SK-N-SH treated with all-trans-retinoic acid at 6 μM for 48 hours (cell line): Measurements from ENCODE around the gene EGFL8.
"Not testable (repeated sequence)": the region's sequence is repeated elsewhere in the genome, so short reads cannot be mapped to it uniquely, and the experiment has no call there.

Experiments used
- ATAC-seq: fragments of 200-7000 bp; cut with Tn5 transposase; 3 replicates; pipeline ENCODE4 v1.9.1; 2020; ENCODE audit warnings: mild to moderate bottlenecking, moderate library complexity
- ARNTL ChIP-seq: fragments of 450-650 bp; formaldehyde crosslinking; IDR thresholded peaks from 2 replicates; pipeline ENCODE4 v1.5.0; 2020; ENCODE audit warnings: low read depth, mild to moderate bottlenecking, moderate library complexity, borderline replicate concordance
- BACH2 ChIP-seq: fragments of 250-450 bp; sonication (Bioruptor Pico); IDR thresholded peaks from 2 replicates; pipeline ENCODE4 v1.9.0; 2021; ENCODE audit warnings: mild to moderate bottlenecking, borderline replicate concordance
- CSDC2 ChIP-seq: fragments of 250-450 bp; sonication (Bioruptor Pico); IDR thresholded peaks from 2 replicates; pipeline ENCODE4 v1.5.0; 2020; ENCODE audit warnings: mild to moderate bottlenecking, moderate library complexity
- ESRRG ChIP-seq: fragments of 250-450 bp; sonication (Bioruptor Pico); IDR thresholded peaks from 2 replicates; pipeline ENCODE4 v1.6.1; 2021; ENCODE audit warnings: mild to moderate bottlenecking
- GLIS3 ChIP-seq: fragments of 250-450 bp; sonication (Bioruptor Pico); IDR thresholded peaks from 2 replicates; pipeline ENCODE4 v1.5.0; 2020; ENCODE audit warnings: mild to moderate bottlenecking, moderate library complexity
- PATZ1 ChIP-seq: fragments of 250-450 bp; sonication (Bioruptor Pico); IDR thresholded peaks from 2 replicates; pipeline ENCODE4 v1.8.0; 2020; ENCODE audit warnings: mild to moderate bottlenecking, moderate library complexity, borderline replicate concordance
- PPARA ChIP-seq: fragments of 250-450 bp; sonication (Bioruptor Pico); IDR thresholded peaks from 2 replicates; pipeline ENCODE4 v1.5.0; 2020; ENCODE audit warnings: mild to moderate bottlenecking, borderline replicate concordance
- RARB ChIP-seq: fragments of 250-450 bp; sonication (Bioruptor Pico); IDR thresholded peaks from 2 replicates; pipeline ENCODE4 v1.8.0; 2021; ENCODE audit warnings: mild to moderate bottlenecking, moderate library complexity
- SNAI2 ChIP-seq: fragments of 250-450 bp; sonication (Bioruptor Pico); IDR thresholded peaks from 2 replicates; pipeline ENCODE4 v1.5.0; 2020; ENCODE audit warnings: mild to moderate bottlenecking, moderate library complexity
- TCF4 ChIP-seq: fragments of 250-450 bp; sonication (Bioruptor Pico); IDR thresholded peaks from 2 replicates; pipeline ENCODE4 v1.8.0; 2021; ENCODE audit warnings: mild to moderate bottlenecking, moderate library complexity, borderline replicate concordance
- TOX ChIP-seq: fragments of 250-450 bp; sonication (Bioruptor Pico); IDR thresholded peaks from 2 replicates; pipeline ENCODE4 v1.8.0; 2021; ENCODE audit warnings: mild to moderate bottlenecking, moderate library complexity, borderline replicate concordance
- TSHZ2 ChIP-seq: fragments of 250-450 bp; sonication (Bioruptor Pico); IDR thresholded peaks from 2 replicates; pipeline ENCODE4 v1.5.0; 2020; ENCODE audit warnings: mild to moderate bottlenecking, moderate library complexity
- ZC3H10 ChIP-seq: fragments of 250-450 bp; sonication (Bioruptor Pico); IDR thresholded peaks from 2 replicates; pipeline ENCODE4 v1.5.1; 2021; ENCODE audit warnings: mild to moderate bottlenecking, moderate library complexity
- ZFP3 ChIP-seq: fragments of 250-450 bp; sonication (Bioruptor Pico); IDR thresholded peaks from 2 replicates; pipeline ENCODE4 v1.5.0; 2020; ENCODE audit warnings: mild to moderate bottlenecking, moderate library complexity
- ZFP30 ChIP-seq: fragments of 450-650 bp; formaldehyde crosslinking; IDR thresholded peaks from 2 replicates; pipeline ENCODE4 v1.5.0; 2022; ENCODE audit warnings: mild to moderate bottlenecking, moderate library complexity
- ZNF565 ChIP-seq: fragments of 450-650 bp; formaldehyde crosslinking; conservative IDR thresholded peaks from 2 replicates; pipeline ENCODE4 v1.5.0; 2020; ENCODE audit warnings: low read depth, mild to moderate bottlenecking, moderate library complexity
- ZNF8 ChIP-seq: fragments of 450-650 bp; formaldehyde crosslinking; IDR thresholded peaks from 2 replicates; pipeline ENCODE4 v1.5.0; 2020; ENCODE audit warnings: mild to moderate bottlenecking, moderate library complexity
- TF ChIP-seq, protein P1 (sequence below): fragments of 250-450 bp; sonication (Bioruptor Pico); IDR thresholded peaks from 2 replicates; pipeline ENCODE4 v1.8.0; 2021; ENCODE audit warnings: low read depth, mild to moderate bottlenecking, moderate library complexity, borderline replicate concordance
- TF ChIP-seq, protein P2 (sequence below): fragments of 250-450 bp; sonication (Bioruptor Pico); IDR thresholded peaks from 2 replicates; pipeline ENCODE4 v1.5.1; 2021; ENCODE audit warnings: mild to moderate bottlenecking, moderate library complexity
- TF ChIP-seq, protein P3 (sequence below): fragments of 250-450 bp; sonication (Bioruptor Pico); IDR thresholded peaks from 2 replicates; pipeline ENCODE4 v1.5.1; 2020; ENCODE audit warnings: low read depth, mild to moderate bottlenecking, moderate library complexity

The EGFL8 gene

GRCh38 chr6:32204268-32204715, 39.9 kb downstream of the EGFL8 start (continued):
- TF ChIP-seq, protein P1, sequence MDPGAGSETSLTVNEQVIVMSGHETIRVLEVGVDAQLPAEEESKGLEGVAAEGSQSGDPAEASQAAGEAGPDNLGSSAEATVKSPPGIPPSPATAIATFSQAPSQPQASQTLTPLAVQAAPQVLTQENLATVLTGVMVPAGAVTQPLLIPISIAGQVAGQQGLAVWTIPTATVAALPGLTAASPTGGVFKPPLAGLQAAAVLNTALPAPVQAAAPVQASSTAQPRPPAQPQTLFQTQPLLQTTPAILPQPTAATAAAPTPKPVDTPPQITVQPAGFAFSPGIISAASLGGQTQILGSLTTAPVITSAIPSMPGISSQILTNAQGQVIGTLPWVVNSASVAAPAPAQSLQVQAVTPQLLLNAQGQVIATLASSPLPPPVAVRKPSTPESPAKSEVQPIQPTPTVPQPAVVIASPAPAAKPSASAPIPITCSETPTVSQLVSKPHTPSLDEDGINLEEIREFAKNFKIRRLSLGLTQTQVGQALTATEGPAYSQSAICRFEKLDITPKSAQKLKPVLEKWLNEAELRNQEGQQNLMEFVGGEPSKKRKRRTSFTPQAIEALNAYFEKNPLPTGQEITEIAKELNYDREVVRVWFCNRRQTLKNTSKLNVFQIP, result no peak
- TF ChIP-seq ARNTL (CRISPR knock-in tag) (no peak), TCF4 (no peak), ZFP30 (CRISPR knock-in tag) (no peak)
- TF ChIP-seq, all 23 proteins: peak for 0

- no peak for TF ChIP-seq ZC3H10
- no peak for TF ChIP-seq ZNF565 (CRISPR knock-in tag)
- TF ChIP-seq ARNTL (CRISPR knock-in tag), result no peak
- TF ChIP-seq, all 23 proteins: peak for 0
- ATAC-seq, result no peak
These were observed 44.6 kb downstream of the EGFL8 start for GRCh38 chr6:32208996-32209395.

- ATAC-seq, result no peak
- TF ChIP-seq ZNF565 (CRISPR knock-in tag) (no peak), TCF4 (no peak), ESRRG (CRISPR knock-in tag) (no peak), PATZ1 (no peak), ZNF8 (CRISPR knock-in tag) (no peak), CSDC2 (CRISPR knock-in tag) (no peak), TSHZ2 (CRISPR knock-in tag) (no peak), GLIS3 (CRISPR knock-in tag) (no peak), ZFP3 (no peak), RARB (no peak), SNAI2 (CRISPR knock-in tag) (no peak), ZFP30 (CRISPR knock-in tag) (no peak)
- TF ChIP-seq, protein P1, result no peak
- TF ChIP-seq, protein P2, sequence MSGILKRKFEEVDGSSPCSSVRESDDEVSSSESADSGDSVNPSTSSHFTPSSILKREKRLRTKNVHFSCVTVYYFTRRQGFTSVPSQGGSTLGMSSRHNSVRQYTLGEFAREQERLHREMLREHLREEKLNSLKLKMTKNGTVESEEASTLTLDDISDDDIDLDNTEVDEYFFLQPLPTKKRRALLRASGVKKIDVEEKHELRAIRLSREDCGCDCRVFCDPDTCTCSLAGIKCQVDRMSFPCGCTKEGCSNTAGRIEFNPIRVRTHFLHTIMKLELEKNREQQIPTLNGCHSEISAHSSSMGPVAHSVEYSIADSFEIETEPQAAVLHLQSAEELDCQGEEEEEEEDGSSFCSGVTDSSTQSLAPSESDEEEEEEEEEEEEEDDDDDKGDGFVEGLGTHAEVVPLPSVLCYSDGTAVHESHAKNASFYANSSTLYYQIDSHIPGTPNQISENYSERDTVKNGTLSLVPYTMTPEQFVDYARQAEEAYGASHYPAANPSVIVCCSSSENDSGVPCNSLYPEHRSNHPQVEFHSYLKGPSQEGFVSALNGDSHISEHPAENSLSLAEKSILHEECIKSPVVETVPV, result no peak
These were observed 45.8 kb downstream of the EGFL8 start for GRCh38 chr6:32210191-32210601.

- ATAC-seq, result not testable (repeated sequence)
These were observed 47.0 kb downstream of the EGFL8 start for GRCh38 chr6:32211432-32211831.

DNA sequence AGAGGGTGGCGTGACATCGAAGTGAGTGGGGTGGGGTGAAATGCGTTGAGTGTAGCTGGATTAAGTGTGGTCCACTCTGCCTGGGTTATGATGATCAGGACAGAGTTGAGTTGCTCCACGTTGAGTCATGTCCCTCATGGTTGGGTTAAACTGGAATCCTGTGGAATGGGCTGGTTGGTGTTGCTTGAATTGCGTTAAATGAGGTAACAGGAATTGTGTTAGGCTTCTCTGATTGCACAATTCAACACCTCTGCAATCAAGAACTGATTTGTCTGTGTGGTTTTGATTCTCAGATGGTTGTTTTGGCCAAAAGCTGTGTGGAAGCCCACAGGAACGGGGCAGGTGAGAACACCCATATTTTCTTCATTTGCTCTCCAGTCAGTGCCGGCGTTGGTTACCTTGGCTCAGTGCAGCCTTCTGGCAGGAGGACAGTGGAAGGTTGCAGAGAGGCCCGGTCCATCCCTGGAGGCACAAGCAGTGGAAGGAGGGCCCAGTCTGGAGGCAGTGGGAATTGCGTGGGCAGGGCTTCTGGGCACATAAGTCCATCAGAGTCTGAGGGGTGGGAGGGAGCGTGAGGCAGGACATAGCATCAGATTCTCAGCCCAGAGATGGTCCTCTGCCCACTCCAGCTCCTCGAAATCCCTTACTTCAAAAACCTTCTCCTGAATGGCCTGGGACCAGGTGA, 47.8 kb downstream of the EGFL8 start:
- ATAC-seq, result no peak
- TF ChIP-seq, protein P2, result no peak
- TF ChIP-seq ZNF565 (CRISPR knock-in tag) (no peak), ZFP3 (no peak), TOX (CRISPR knock-in tag) (no peak), PPARA (CRISPR knock-in tag) (no peak), BACH2 (no peak), ZFP30 (CRISPR knock-in tag) (no peak), RARB (no peak), ESRRG (CRISPR knock-in tag) (no peak), ARNTL (CRISPR knock-in tag) (no peak), TCF4 (no peak), CSDC2 (CRISPR knock-in tag) (no peak), GLIS3 (CRISPR knock-in tag) (no peak)
- TF ChIP-seq, protein P3, sequence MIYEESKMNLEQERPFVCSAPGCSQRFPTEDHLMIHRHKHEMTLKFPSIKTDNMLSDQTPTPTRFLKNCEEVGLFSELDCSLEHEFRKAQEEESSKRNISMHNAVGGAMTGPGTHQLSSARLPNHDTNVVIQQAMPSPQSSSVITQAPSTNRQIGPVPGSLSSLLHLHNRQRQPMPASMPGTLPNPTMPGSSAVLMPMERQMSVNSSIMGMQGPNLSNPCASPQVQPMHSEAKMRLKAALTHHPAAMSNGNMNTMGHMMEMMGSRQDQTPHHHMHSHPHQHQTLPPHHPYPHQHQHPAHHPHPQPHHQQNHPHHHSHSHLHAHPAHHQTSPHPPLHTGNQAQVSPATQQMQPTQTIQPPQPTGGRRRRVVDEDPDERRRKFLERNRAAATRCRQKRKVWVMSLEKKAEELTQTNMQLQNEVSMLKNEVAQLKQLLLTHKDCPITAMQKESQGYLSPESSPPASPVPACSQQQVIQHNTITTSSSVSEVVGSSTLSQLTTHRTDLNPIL (CRISPR knock-in tag), result no peak
